OCI-LY7 (cell line): Measurements from ENCODE around the gene IRGC.

Experiments used
- EZH2phosphoT487 ChIP-seq: fragments of 200-600 bp; sonication (generic); IDR thresholded peaks from 2 replicates; pipeline ENCODE4 v1.6.1; 2018; ENCODE audit warnings: low read depth, borderline replicate concordance, mild to moderate bottlenecking, mixed run types, antibody characterized with exemption, low read length, moderate library complexity, mixed read lengths
- TF ChIP-seq, protein P1 (sequence below): fragments of 200-600 bp; sonication (generic); conservative IDR thresholded peaks from 2 replicates; pipeline ENCODE4 v1.5.1; 2014; ENCODE audit warnings: mild to moderate bottlenecking, antibody characterized with exemption, low read length, moderate library complexity, mixed read lengths

- TF ChIP-seq, protein P1, sequence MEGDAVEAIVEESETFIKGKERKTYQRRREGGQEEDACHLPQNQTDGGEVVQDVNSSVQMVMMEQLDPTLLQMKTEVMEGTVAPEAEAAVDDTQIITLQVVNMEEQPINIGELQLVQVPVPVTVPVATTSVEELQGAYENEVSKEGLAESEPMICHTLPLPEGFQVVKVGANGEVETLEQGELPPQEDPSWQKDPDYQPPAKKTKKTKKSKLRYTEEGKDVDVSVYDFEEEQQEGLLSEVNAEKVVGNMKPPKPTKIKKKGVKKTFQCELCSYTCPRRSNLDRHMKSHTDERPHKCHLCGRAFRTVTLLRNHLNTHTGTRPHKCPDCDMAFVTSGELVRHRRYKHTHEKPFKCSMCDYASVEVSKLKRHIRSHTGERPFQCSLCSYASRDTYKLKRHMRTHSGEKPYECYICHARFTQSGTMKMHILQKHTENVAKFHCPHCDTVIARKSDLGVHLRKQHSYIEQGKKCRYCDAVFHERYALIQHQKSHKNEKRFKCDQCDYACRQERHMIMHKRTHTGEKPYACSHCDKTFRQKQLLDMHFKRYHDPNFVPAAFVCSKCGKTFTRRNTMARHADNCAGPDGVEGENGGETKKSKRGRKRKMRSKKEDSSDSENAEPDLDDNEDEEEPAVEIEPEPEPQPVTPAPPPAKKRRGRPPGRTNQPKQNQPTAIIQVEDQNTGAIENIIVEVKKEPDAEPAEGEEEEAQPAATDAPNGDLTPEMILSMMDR, result no peak
- TF ChIP-seq EZH2phosphoT487, result no peak
Measured at GRCh38 chr19:43675269-43675879, 40.5 kb upstream of the IRGC start.
